T-cell (primary cell): ENCODE results near the gene ABHD6. TPM values are rescaled to one million over a fixed set of nuclear protein-coding genes. Genes with fewer than 3 reads are reported as not detected.
A peak's percentile ranks its signal among the peaks of the same experiment; 100 is the strongest.
"Not testable (repeated sequence)": the region's sequence is repeated elsewhere in the genome, so short reads cannot be mapped to it uniquely, and the experiment has no call there.

Experiments used
- ATAC-seq, 4 experiments: fragments of 200-7000 bp in 3 of 4; fragments of 150-1000 bp in 1 of 4; cut with Tn5 transposase; replicated peaks in 1 of 4; 1 replicate in 3 of 4; 2 replicates in 1 of 4; pipeline ENCODE4 v1.10.0; 2021; ENCODE audit warnings: moderate library complexity in 3 of 4, mild to moderate bottlenecking in 2 of 4, moderate number of reproducible peaks in 1 of 4
- CTCF ChIA-PET, 2 donors: fragments of 300-600 bp; sonication (Branson Sonifier 250); formaldehyde crosslinking; loops; one replicate each; lab custom pipeline; 2022; ENCODE audit warnings: antibody characterized with exemption in 2 of 2; lab: Charles Lee
- POLR2A ChIA-PET, 2 donors: fragments of 300-600 bp; sonication (Branson Sonifier 250); formaldehyde crosslinking; loops; one replicate each; lab custom pipeline; 2022; ENCODE audit warnings: antibody characterized with exemption in 2 of 2; lab: Charles Lee
- DNase-seq, 35 experiments: peaks; one replicate each; pipeline versions ENCODE4 v3.0.0 to v3.0.0-alpha.2; 2013 to 2023
- H3K27ac ChIP-seq: one replicate; pipeline ENCODE4 v1.5.1; 2013; ENCODE audit warnings: low read length
- H3K27me3 ChIP-seq, 2 experiments: replicated peaks in 1 of 2; 1 replicate in 1 of 2; 2 replicates in 1 of 2; pipeline versions ENCODE4 v1.6.1 to v1.7.0; 2013; ENCODE audit warnings: low read length in 1 of 2, mixed read lengths in 1 of 2; ENCODE audit not compliant: control insufficient read depth in 2 of 2, insufficient read depth in 2 of 2; ENCODE audit errors: extremely low read depth in 1 of 2
- H3K36me3 ChIP-seq, 2 donors: 1 replicate in 1 of 2; 2 replicates in 1 of 2; pipeline versions ENCODE4 v1.6.1 to v1.7.0; 2013; ENCODE audit warnings: low read length in 1 of 2; ENCODE audit not compliant: control insufficient read depth in 2 of 2, insufficient read depth in 1 of 2; ENCODE audit errors: extremely low read depth in 1 of 2
- H3K4me1 ChIP-seq, 2 experiments: 1 replicate in 1 of 2; 2 replicates in 1 of 2; pipeline versions ENCODE4 v1.6.1 to v1.7.0; 2013; ENCODE audit warnings: low read length in 2 of 2, mixed read lengths in 1 of 2; ENCODE audit not compliant: insufficient read depth in 2 of 2, control insufficient read depth in 1 of 2; ENCODE audit errors: extremely low read depth in 1 of 2
- H3K4me3 ChIP-seq, 2 donors: 1 replicate in 1 of 2; 2 replicates in 1 of 2; pipeline versions ENCODE4 v1.5.1 to v1.7.0; 2013; ENCODE audit warnings: mild to moderate bottlenecking in 2 of 2, low read length in 1 of 2, moderate library complexity in 1 of 2; ENCODE audit not compliant: control insufficient read depth in 1 of 2; ENCODE audit errors: extremely low read depth in 1 of 2
- H3K9me3 ChIP-seq: 2 replicates; pipeline ENCODE4 v1.7.0; 2013
- H3K27ac Mint-ChIP-seq, 2 donors: one replicate each; pipeline ENCODE4 v1.8.0; 2020 to 2021; ENCODE audit warnings: mild to moderate bottlenecking in 2 of 2, mixed read lengths in 2 of 2
- H3K27me3 Mint-ChIP-seq, 2 donors: one replicate each; pipeline ENCODE4 v1.8.0; 2021 to 2022; ENCODE audit warnings: mixed read lengths in 2 of 2
- H3K36me3 Mint-ChIP-seq: one replicate; pipeline ENCODE4 v1.8.0; 2021; ENCODE audit warnings: mixed read lengths
- H3K4me1 Mint-ChIP-seq, 3 donors: one replicate each; pipeline ENCODE4 v1.8.0; 2020 to 2022; ENCODE audit warnings: mixed read lengths in 3 of 3, mild to moderate bottlenecking in 1 of 3
- H3K4me3 Mint-ChIP-seq, 3 donors: one replicate each; pipeline ENCODE4 v1.8.0; 2020 to 2022; ENCODE audit warnings: mild to moderate bottlenecking in 3 of 3, mixed read lengths in 3 of 3, moderate library complexity in 3 of 3
- H3K9me3 Mint-ChIP-seq, 3 donors: one replicate each; pipeline ENCODE4 v1.8.0; 2020 to 2022; ENCODE audit warnings: mixed read lengths in 3 of 3
- WGBS: methylation state at CpG from one replicate; pipeline ENCODE4 v1.1.5; 2013; ENCODE audit warnings: missing lambda C conversion rate; ENCODE audit not compliant: insufficient coverage; 5-methylcytosine and 5-hydroxymethylcytosine counted together
- total RNA-seq, 35 experiments: library from RNA in 6 of 35; stranded (reverse) in 6 of 35; fragments of 120-200 nt in 1 of 35; gene quantifications; one replicate each; pipeline versions ENCODE4 v1.2.1 to v1.2.4 and lab custom pipeline; 2013 to 2026

The ABHD6 gene
- total RNA-seq, 5 donors from 2014 or later (not counting 1 experiment from before 2014, with no cell fraction given), result 3.9 to 7.0 (median 5.5) TPM

DNA sequence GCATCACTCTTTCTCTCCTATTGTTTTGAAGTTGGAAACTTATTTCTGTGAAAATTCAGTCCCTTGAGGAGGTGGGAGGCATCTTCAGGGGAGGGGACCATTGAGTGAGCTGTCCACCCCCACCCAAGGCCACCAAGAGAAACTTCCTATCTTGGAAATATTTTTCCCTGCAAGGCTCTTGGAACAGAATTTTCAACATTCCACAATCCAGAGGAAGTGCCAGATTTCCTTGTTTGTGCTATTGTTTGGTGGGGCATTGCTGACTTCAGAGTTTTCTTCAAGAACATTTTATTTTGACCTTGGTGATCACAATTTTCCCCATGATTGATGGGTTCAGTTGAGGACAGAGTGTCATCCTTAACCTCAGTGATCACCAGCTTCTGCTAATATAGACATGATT lies 38.8 kb upstream of the ABHD6 start:
- Histone ChIP-seq H3K9me3 (no peaks in the 10 kb centered on the region), H3K27ac (no peak overlapping the region), H3K36me3 (no peaks in the 10 kb centered on the region), H3K4me3 (no peak overlapping the region), H3K27me3 (peaks cover 0 to 17% of the 10 kb centered on the region in 2 experiments), H3K4me1 (peaks cover 0 to 4% of the 10 kb centered on the region in 2 experiments)
- H3K4me1 Mint-ChIP-seq, result peaks cover 2 to 12% (median 8%) of the 10 kb centered on the region in 3 donors
- DNase-seq, result no peak
- no peak for ATAC-seq
- ChIA-PET CTCF (no interaction called here), POLR2A (interaction anchor here in 1 of 2 donors (0.7 kb wide), 1 partner anchor 75 kb away, joined by 5 read pairs; no protein-coding TSS in a partner anchor)
- no peaks in the 10 kb centered on the region for H3K36me3 Mint-ChIP-seq
- H3K27me3 Mint-ChIP-seq, result peaks cover 5 to 16% of the 10 kb centered on the region in 2 donors
- H3K9me3 Mint-ChIP-seq, result peaks cover 0 to 5% (median 2%) of the 10 kb centered on the region in 3 donors
- H3K4me3 Mint-ChIP-seq, result no peak overlapping the region
- no peak overlapping the region for H3K27ac Mint-ChIP-seq

DNA sequence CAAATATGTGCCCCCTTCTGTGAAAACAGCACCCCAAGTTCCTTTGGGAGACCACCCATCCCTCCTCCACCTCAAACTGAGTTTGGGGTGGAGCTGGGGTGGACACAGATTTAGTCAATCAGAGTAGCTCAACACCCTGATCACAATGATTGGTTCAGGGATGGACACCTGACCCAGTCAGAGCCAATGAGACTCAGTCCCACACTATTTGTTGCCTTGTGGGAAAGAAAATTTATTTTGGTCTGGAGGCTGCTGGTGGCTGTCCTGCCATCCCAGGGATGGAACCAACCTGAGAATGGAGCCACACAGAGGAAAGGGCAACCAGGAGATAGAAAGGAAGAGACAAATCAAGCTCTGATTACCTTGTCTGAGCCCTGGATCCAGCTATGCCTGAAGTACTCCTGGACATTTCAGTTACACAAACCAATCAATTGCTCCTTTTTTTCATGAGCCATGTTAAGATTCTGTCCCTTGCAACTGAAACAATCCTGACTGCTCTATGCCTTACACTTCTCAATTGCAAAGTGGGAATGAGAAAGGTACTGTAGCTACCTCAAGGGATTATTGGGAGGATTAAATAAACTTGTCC lies 37.4 kb upstream of the ABHD6 start:
- peaks cover 2 to 12% (median 8%) of the 10 kb centered on the region in 3 donors for H3K4me1 Mint-ChIP-seq
- peaks cover 0 to 5% (median 2%) of the 10 kb centered on the region in 3 donors for H3K9me3 Mint-ChIP-seq
- peaks cover 0 to 4% of the 10 kb centered on the region in 2 experiments for H3K4me1 ChIP-seq
- no peak overlapping the region for H3K4me3 Mint-ChIP-seq
- peaks cover 0 to 17% of the 10 kb centered on the region in 2 experiments for H3K27me3 ChIP-seq
- DNase-seq, result no peak
- no peaks in the 10 kb centered on the region for H3K36me3 ChIP-seq
- H3K27ac ChIP-seq, result no peak overlapping the region
- ChIA-PET CTCF (interaction anchor here in 1 of 2 donors (0.6 to 1.2 kb wide), 2 partner anchors 12 to 46 kb away, joined by 3 to 5 read pairs; no protein-coding TSS in a partner anchor), POLR2A (no interaction called here)
- no peaks in the 10 kb centered on the region for H3K36me3 Mint-ChIP-seq
- no peak overlapping the region for H3K4me3 ChIP-seq
- no peak for ATAC-seq
- H3K27me3 Mint-ChIP-seq, result peaks cover 5 to 16% of the 10 kb centered on the region in 2 donors
- H3K9me3 ChIP-seq, result no peaks in the 10 kb centered on the region
- no peak overlapping the region for H3K27ac Mint-ChIP-seq

DNA sequence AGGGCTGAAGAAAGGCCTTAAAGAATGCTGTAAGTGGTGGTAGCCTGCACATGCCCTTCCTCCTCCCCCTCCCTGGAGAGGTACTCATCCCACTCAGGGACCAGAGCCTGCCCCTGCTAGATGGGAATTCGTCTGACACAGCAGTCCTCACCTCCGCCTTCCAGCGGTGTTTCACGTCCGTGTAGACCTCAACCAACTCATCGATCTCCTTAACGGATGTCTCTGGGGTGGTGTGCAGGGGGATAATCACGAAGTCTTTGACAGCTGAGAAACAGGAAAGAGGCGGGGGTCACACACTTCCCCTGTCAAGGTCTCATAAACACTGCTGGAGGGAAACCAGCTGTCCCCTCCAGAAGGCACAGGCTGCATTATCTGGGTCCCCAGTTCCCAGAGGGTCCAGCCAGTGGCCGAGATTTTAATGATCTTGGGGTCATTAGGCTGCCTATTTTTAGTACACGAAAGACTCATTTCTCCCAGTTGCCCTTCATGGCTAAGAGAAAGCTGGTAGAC lies 36.7 kb upstream of the ABHD6 start:
- no peak for DNase-seq
- 33% methylated on average over 2 of the region's 11 CpGs for WGBS
- Mint-ChIP-seq H3K9me3 (peaks cover 0 to 5% (median 2%) of the 10 kb centered on the region in 3 donors), H3K4me1 (peaks cover 2 to 12% (median 8%) of the 10 kb centered on the region in 3 donors), H3K27ac (no peak overlapping the region), H3K4me3 (no peak overlapping the region), H3K27me3 (peaks cover 5 to 17% of the 10 kb centered on the region in 2 donors), H3K36me3 (no peaks in the 10 kb centered on the region)
- no peak overlapping the region for H3K27ac ChIP-seq
- peak in 2 of 4 experiments; percentile 9 to 29 for ATAC-seq
- H3K4me3 ChIP-seq, result peak overlapping the region in 1 of 2 donors; percentile 7
- peaks cover 0 to 4% of the 10 kb centered on the region in 2 experiments for H3K4me1 ChIP-seq
- H3K9me3 ChIP-seq, result no peaks in the 10 kb centered on the region
- no peaks in the 10 kb centered on the region for H3K36me3 ChIP-seq
- ChIA-PET POLR2A (no interaction called here), CTCF (interaction anchor here in 1 of 2 donors (0.6 to 1.2 kb wide), 3 partner anchors 13 to 47 kb away, joined by 3 to 5 read pairs (median 3); no protein-coding TSS in a partner anchor)
- peaks cover 0 to 17% of the 10 kb centered on the region in 2 experiments for H3K27me3 ChIP-seq

DNA sequence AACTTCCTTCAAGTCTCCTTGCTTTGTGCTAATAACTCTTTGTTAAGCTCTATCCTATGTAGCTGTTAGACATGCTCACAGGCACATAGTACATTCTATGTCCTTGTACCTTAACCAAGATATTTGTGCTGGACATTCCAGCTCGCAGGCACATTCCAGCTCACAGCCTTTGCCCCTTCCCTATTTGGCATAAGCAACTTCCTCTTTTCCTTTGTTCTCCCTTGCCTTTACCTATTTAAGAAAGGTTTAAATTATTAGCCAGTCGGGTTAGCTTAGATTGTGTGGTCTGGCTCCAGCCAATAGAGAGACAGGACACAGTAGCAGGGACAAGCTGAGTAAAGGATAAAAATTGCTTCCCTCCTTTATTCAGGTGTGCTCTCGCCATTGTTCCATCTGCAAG lies 36.1 kb upstream of the ABHD6 start:
- H3K9me3 Mint-ChIP-seq, H3K36me3 Mint-ChIP-seq, H3K36me3 ChIP-seq, ATAC-seq, H3K27ac ChIP-seq, DNase-seq, H3K4me3 Mint-ChIP-seq, H3K4me1 ChIP-seq, H3K4me3 ChIP-seq, H3K27ac Mint-ChIP-seq, H3K9me3 ChIP-seq: not testable (repeated sequence)
- H3K27me3 ChIP-seq, result peaks cover 0 to 17% of the 10 kb centered on the region in 2 experiments
- peaks cover 5 to 18% of the 10 kb centered on the region in 2 donors for H3K27me3 Mint-ChIP-seq
- ChIA-PET CTCF (interaction anchor here in 1 of 2 donors (0.6 to 1.1 kb wide), 4 partner anchors 20 to 24 kb away, joined by 3 to 4 read pairs (median 3); no protein-coding TSS in a partner anchor), POLR2A (interaction anchor here in 1 of 2 donors (0.6 kb wide), 1 partner anchor 348 kb away, joined by 3 read pairs; no protein-coding TSS in a partner anchor)
- peaks cover 2 to 13% (median 8%) of the 10 kb centered on the region in 3 donors for H3K4me1 Mint-ChIP-seq
- no CpG with 5 or more reads among the region's 3 CpGs for WGBS

DNA sequence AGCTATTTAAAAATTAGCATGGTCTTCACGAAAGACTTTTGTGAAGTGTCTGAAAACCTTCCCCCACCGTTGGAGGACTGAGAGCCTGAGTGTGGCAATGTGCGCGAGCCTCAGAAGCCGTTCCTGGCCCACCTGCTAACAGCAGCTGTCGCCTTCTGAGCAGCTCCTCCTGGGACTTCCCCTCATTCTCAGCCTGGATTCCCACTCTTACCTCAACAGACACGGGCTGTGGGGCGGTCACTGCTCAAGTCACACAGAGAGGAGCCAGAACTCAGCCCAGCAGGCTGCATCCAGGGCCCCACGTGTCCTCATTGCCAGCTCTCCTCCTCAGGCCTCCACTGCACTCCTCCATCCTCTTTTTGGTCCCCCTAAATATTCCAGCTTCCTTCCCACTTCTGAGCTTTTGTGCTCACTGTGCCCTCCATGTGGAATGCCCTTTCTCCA lies 34.7 kb upstream of the ABHD6 start:
- no peaks in the 10 kb centered on the region for H3K36me3 ChIP-seq
- H3K36me3 Mint-ChIP-seq, result no peaks in the 10 kb centered on the region
- ATAC-seq (no peak), DNase-seq (peak in 1 of 35 experiments; percentile 12)
- no peak overlapping the region for H3K4me3 ChIP-seq
- H3K4me1 Mint-ChIP-seq, result peaks cover 2 to 19% (median 8%) of the 10 kb centered on the region in 3 donors
- H3K27me3 Mint-ChIP-seq, result peaks cover 5 to 18% of the 10 kb centered on the region in 2 donors
- H3K27me3 ChIP-seq, result peaks cover 0 to 22% of the 10 kb centered on the region in 2 experiments
- H3K4me3 Mint-ChIP-seq, result no peak overlapping the region
- 36% methylated on average over 8 of the region's 9 CpGs for WGBS
- H3K9me3 Mint-ChIP-seq, result peaks cover 0 to 5% (median 2%) of the 10 kb centered on the region in 3 donors
- H3K4me1 ChIP-seq, result peaks cover 0 to 4% of the 10 kb centered on the region in 2 experiments
- H3K27ac ChIP-seq, result no peak overlapping the region
- ChIA-PET POLR2A (interaction anchor here in 1 of 2 donors (0.6 kb wide), 1 partner anchor 118 kb away, joined by 7 read pairs; no protein-coding TSS in a partner anchor), CTCF (interaction anchor here (0.6 to 1.2 kb wide), 3 partner anchors 15 to 205 kb away, joined by 3 read pairs; no protein-coding TSS in a partner anchor)
- no peaks in the 10 kb centered on the region for H3K9me3 ChIP-seq
- H3K27ac Mint-ChIP-seq, result no peak overlapping the region

DNA sequence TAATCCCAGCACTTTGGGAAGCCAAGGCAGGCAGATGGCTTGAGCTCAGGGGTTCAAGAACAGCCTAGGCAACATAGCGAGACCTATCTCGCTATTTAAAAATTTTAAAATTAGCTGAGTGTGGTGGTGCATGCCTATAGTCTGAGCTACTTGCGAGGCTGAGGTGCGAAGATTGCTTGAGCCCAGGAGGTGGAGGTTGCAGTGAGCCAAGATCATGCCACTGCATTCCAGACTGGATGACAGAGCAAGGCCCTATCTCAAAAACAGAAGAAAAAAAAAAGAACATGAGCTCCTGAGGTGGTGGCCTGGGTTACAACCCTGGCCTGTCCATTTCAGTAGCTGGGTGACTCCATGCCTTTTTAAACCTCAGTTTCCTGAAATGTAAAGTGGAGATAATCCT lies 34.1 kb upstream of the ABHD6 start:
- no peak for ATAC-seq
- no peak overlapping the region for H3K27ac Mint-ChIP-seq
- Histone ChIP-seq H3K27ac (no peak overlapping the region), H3K4me1 (peaks cover 0 to 4% of the 10 kb centered on the region in 2 experiments), H3K27me3 (peaks cover 0 to 22% of the 10 kb centered on the region in 2 experiments), H3K36me3 (no peaks in the 10 kb centered on the region), H3K9me3 (no peaks in the 10 kb centered on the region), H3K4me3 (no peak overlapping the region)
- WGBS, result 94% methylated on average over 3 of the region's 4 CpGs
- peaks cover 0 to 5% (median 2%) of the 10 kb centered on the region in 3 donors for H3K9me3 Mint-ChIP-seq
- peaks cover 2 to 19% (median 8%) of the 10 kb centered on the region in 3 donors for H3K4me1 Mint-ChIP-seq
- H3K27me3 Mint-ChIP-seq, result peaks cover 5 to 18% of the 10 kb centered on the region in 2 donors
- ChIA-PET POLR2A (no interaction called here), CTCF (interaction anchor here in 1 of 2 donors (1.2 kb wide), 1 partner anchor 15 kb away, joined by 3 read pairs; no protein-coding TSS in a partner anchor)
- no peaks in the 10 kb centered on the region for H3K36me3 Mint-ChIP-seq
- no peak for DNase-seq
- H3K4me3 Mint-ChIP-seq, result no peak overlapping the region
